Gastroesophageal sphincter (tissue), 3 donors: Measurements from ENCODE around the gene MEIS2.

Experiments
- CTCF ChIP-seq, 4 experiments: fragments of 200-600 bp in 2 of 4; fragments of 450-650 bp in 2 of 4; sonication (generic) in 1 of 4; IDR thresholded peaks; one replicate each; pipeline ENCODE4 v1.5.1; 2017 to 2019; ENCODE audit warnings: antibody characterized with exemption in 4 of 4, mild to moderate bottlenecking in 2 of 4, moderate library complexity in 2 of 4
- EP300 ChIP-seq: sonication (generic); formaldehyde crosslinking; IDR thresholded peaks from one replicate; pipeline ENCODE4 v1.6.1; 2017; ENCODE audit warnings: antibody characterized with exemption, mild to moderate bottlenecking
- POLR2A ChIP-seq, 2 donors: fragments of 450-650 bp; IDR thresholded peaks; one replicate each; pipeline ENCODE4 v1.6.1; 2017; ENCODE audit warnings: antibody characterized with exemption in 2 of 2, mild to moderate bottlenecking in 2 of 2, moderate library complexity in 1 of 2

GRCh38 chr15:36965570-36966342 lies 134.6 kb downstream of the MEIS2 start:
- no peak for TF ChIP-seq CTCF (IDR thresholded peaks at IDR 0.05)
- TF ChIP-seq EP300 = no peak
- no peak for TF ChIP-seq POLR2A (IDR thresholded peaks at IDR 0.05)
